K562 (cell line): ENCODE results near the gene PNP. TPM values are rescaled to one million over a fixed set of nuclear protein-coding genes. Genes with fewer than 3 reads are reported as not detected.

Experiments used
- ATAC-seq: fragments of 200-7000 bp; cut with Tn5 transposase; 3 replicates; pipeline ENCODE4 v1.9.1; 2020; ENCODE audit warnings: moderate library complexity
- BruUV-seq: library from RNA; stranded (reverse); fragments of 400-500 nt; replicated peaks from 2 replicates; lab custom pipeline; 2021; lab: Mats Ljungman, UMichigan
- CTCF ChIA-PET: fragments of 300-600 bp; formaldehyde crosslinking; extraction: SDS; loops from one replicate; lab custom pipeline; 2021; ENCODE audit warnings: low intra/inter-chr PET ratio; lab: Yijun Ruan, JAX
- POLR2A ChIA-PET: fragments of 300-600, 350-650 bp; sonication (Branson Sonifier 250); formaldehyde crosslinking; extraction: SDS; loops from one replicate; lab custom pipeline; 2021; ENCODE audit warnings: antibody characterized with exemption, inconsistent platforms; lab: Yijun Ruan, JAX
- DNase-seq, 4 experiments: peaks; one replicate each; pipeline versions ENCODE4 v3.0.0 to v3.0.0-alpha.2; 2011 to 2018; ENCODE audit warnings: low spot score in 3 of 4, mixed read lengths in 3 of 4; ENCODE audit errors: extremely low read depth in 1 of 4
- FAIRE-seq: peaks from 2 replicates; lab custom pipeline; 2011; peaks lifted over from hg19 to GRCh38; lab: Jason Lieb, UNC
- H2AFZ ChIP-seq: 2 replicates; pipeline ENCODE4 v1.6.0; 2011; ENCODE audit warnings: low read depth, low read length, control low read depth, inconsistent platforms
- H3K27ac ChIP-seq: fragments of 200-600 bp; 3 replicates; pipeline ENCODE4 v1.8.0; 2011; ENCODE audit warnings: low read depth, mild to moderate bottlenecking, control low read depth, inconsistent platforms, low read length, moderate library complexity, mixed read lengths; ENCODE audit errors: extremely low read depth
- H3K27me3 ChIP-seq, 2 experiments: fragments of 300-600 bp in 1 of 2; 2 replicates in 1 of 2; 3 replicates in 1 of 2; pipeline versions ENCODE4 v1.6.0 to v1.8.0; 2011; ENCODE audit warnings: inconsistent platforms in 2 of 2, low read length in 2 of 2, mild to moderate bottlenecking in 1 of 2, mixed read lengths in 1 of 2, moderate library complexity in 1 of 2; ENCODE audit not compliant: control insufficient read depth in 2 of 2, insufficient read depth in 2 of 2
- H3K36me3 ChIP-seq: fragments of 300-600 bp; 3 replicates; pipeline ENCODE4 v1.8.0; 2011; ENCODE audit warnings: mild to moderate bottlenecking, low read length, inconsistent platforms; ENCODE audit not compliant: control insufficient read depth, insufficient read depth
- H3K4me1 ChIP-seq, 2 experiments: fragments of 200-600 bp in 1 of 2; replicated peaks in 1 of 2; 2 replicates in 1 of 2; 3 replicates in 1 of 2; pipeline versions ENCODE4 v1.5.1 to v1.8.0; 2011; ENCODE audit warnings: inconsistent platforms in 2 of 2, low read length in 2 of 2, mild to moderate bottlenecking in 1 of 2, mixed read lengths in 1 of 2, moderate library complexity in 1 of 2; ENCODE audit not compliant: control insufficient read depth in 2 of 2, insufficient read depth in 2 of 2
- H3K4me2 ChIP-seq: 2 replicates; pipeline ENCODE4 v1.6.1; 2011; ENCODE audit warnings: low read length, control low read depth, inconsistent platforms, mixed read lengths; ENCODE audit not compliant: insufficient read depth
- H3K4me3 ChIP-seq: fragments of 200-600 bp; sonication (generic), shearing (Covaris generic); 2 replicates; pipeline ENCODE4 v1.5.1; 2016; ENCODE audit warnings: control low read depth, inconsistent platforms
- H3K79me2 ChIP-seq: fragments of 200-600 bp; 3 replicates; pipeline ENCODE4 v1.8.0; 2011; ENCODE audit warnings: low read length, inconsistent platforms; ENCODE audit not compliant: control insufficient read depth, insufficient read depth
- H3K9ac ChIP-seq, 2 experiments: 2 replicates each; pipeline versions ENCODE4 v1.6.0 to v1.6.1; 2011; ENCODE audit warnings: low read depth in 2 of 2, low read length in 2 of 2, control low read depth in 1 of 2, inconsistent platforms in 1 of 2, mild to moderate bottlenecking in 1 of 2, mixed read lengths in 1 of 2; ENCODE audit not compliant: insufficient read depth in 1 of 2
- H3K9me1 ChIP-seq: one replicate; pipeline ENCODE4 v1.6.0; 2011; ENCODE audit warnings: inconsistent platforms, mild to moderate bottlenecking, low read length, moderate library complexity; ENCODE audit not compliant: control insufficient read depth, insufficient read depth
- H3K9me3 ChIP-seq: replicated peaks from 2 replicates; pipeline ENCODE4 v1.5.1; 2011; ENCODE audit warnings: low read depth, low read length, inconsistent platforms; ENCODE audit not compliant: control insufficient read depth, insufficient read depth
- H4K20me1 ChIP-seq: replicated peaks from 2 replicates; pipeline ENCODE4 v1.6.1; 2011; ENCODE audit warnings: low read length, inconsistent platforms, mixed read lengths; ENCODE audit not compliant: control insufficient read depth, insufficient read depth
- CHD2 ChIP-seq: IDR thresholded peaks from 2 replicates; pipeline ENCODE4 v1.6.1; 2011; ENCODE audit warnings: low read depth, low read length
- CREB3L1 ChIP-seq: fragments of 450-650 bp; IDR thresholded peaks from 2 replicates; pipeline ENCODE4 v1.6.1; 2014; ENCODE audit warnings: low read depth, mild to moderate bottlenecking, moderate library complexity, borderline replicate concordance
- FOSL1 ChIP-seq: fragments of 200-800 bp; sonication (Bioruptor generic); conservative IDR thresholded peaks from 2 replicates; pipeline ENCODE4 v1.6.1; 2016; ENCODE audit warnings: missing genetic modification characterization, missing compliant biosample characterization
- GATA2 ChIP-seq: sonication (generic); formaldehyde crosslinking; IDR thresholded peaks from 2 replicates; pipeline ENCODE4 v1.4.0; 2020; ENCODE audit warnings: mild to moderate bottlenecking, missing genetic modification reagents
- STAT5A ChIP-seq: IDR thresholded peaks from 2 replicates; pipeline ENCODE4 v1.6.1; 2012; ENCODE audit warnings: low read length, inconsistent platforms, borderline replicate concordance
- SUPT5H ChIP-seq: fragments of 450-650 bp; IDR thresholded peaks from 2 replicates; pipeline ENCODE4 v1.6.1; 2016
- ZNF766 ChIP-seq: fragments of 200-800 bp; sonication (Bioruptor generic); conservative IDR thresholded peaks from 2 replicates; pipeline ENCODE4 v1.6.1; 2016; ENCODE audit warnings: missing genetic modification characterization, missing compliant biosample characterization
- ZNF778 ChIP-seq: fragments of 450-650 bp; formaldehyde crosslinking; IDR thresholded peaks from 2 replicates; pipeline ENCODE4 v1.4.0; 2020; ENCODE audit warnings: mild to moderate bottlenecking, moderate library complexity
- ZSCAN29 ChIP-seq: fragments of 450-650 bp; IDR thresholded peaks from 2 replicates; pipeline ENCODE4 v1.6.1; 2017
- WGBS: fragments of 100-300 bp; shearing (Covaris generic); methylation state at CpG from one replicate; pipeline ENCODE4 v1.1.6; 2016; ENCODE audit warnings: low coverage, mixed read lengths; ENCODE audit not compliant: insufficient coverage; ENCODE audit errors: missing lambda C conversion rate; 5-methylcytosine and 5-hydroxymethylcytosine counted together
- in situ Hi-C: fragments of 300-500 bp; cut with MboI; formaldehyde crosslinking; loops from 4 replicates; pipeline ENCODE4 v1.15.0; 2018; ENCODE audit warnings: inconsistent platforms, mixed read lengths
- intact Hi-C: fragments of 100-400 bp; cut with micrococcal nuclease; formaldehyde crosslinking; loops from 2 replicates; pipeline ENCODE4 v1.14.2; 2022
- polyA plus RNA-seq, 8 experiments: library from polyadenylated mRNA; depleted of rRNA in 4 of 8; stranded (reverse) in 5 of 8; unstranded in 3 of 8; fragments of >200 nt; fragmentation: Nextera tagmentation in 2 of 8; fragmentation: Illumina TruSeq in 1 of 8; extraction: Ambion mirVana in 2 of 8; extraction: Trizol in 1 of 8; gene quantifications; 2 replicates each; pipeline versions ENCODE4 v1.2.1 to v1.2.3, GENCODE V29; 2011 to 2014; ENCODE audit warnings: inconsistent platforms in 1 of 8, missing spikeins in 1 of 8
- total RNA-seq, 7 experiments: library from RNA; depleted of rRNA in 6 of 7; stranded (reverse); fragments of >200 nt in 6 of 7; fragmentation: Illumina TruSeq in 2 of 7; extraction: Trizol in 2 of 7; gene quantifications; 2 replicates each; pipeline versions ENCODE4 v1.2.1 to v1.2.3, GENCODE V29; 2011 to 2021; ENCODE audit warnings: low replicate concordance in 1 of 7
- TF ChIP-seq, protein P1 (sequence below): sonication (generic); formaldehyde crosslinking; IDR thresholded peaks from 2 replicates; pipeline ENCODE4 v1.8.0; 2023; ENCODE audit warnings: mild to moderate bottlenecking, missing genetic modification reagents
- TF ChIP-seq, protein P2 (sequence below), 2 experiments: IDR thresholded peaks; 2 replicates each; pipeline ENCODE4 v1.6.1; 2011; ENCODE audit warnings: borderline replicate concordance in 1 of 2, control low read depth in 1 of 2, low read depth in 1 of 2, low read length in 1 of 2, mild to moderate bottlenecking in 1 of 2, mixed read lengths in 1 of 2, moderate library complexity in 1 of 2; ENCODE audit not compliant: insufficient read depth in 1 of 2, insufficient read length in 1 of 2, poor library complexity in 1 of 2, severe bottlenecking in 1 of 2; ENCODE audit errors: extremely low read depth in 1 of 2

The PNP gene
- total and polyA plus RNA-seq, 9 of the 15 experiments (the other 6 are each of a cell fraction or from before 2014, with no cell fraction given) = 92.5 to 288 (median 137) TPM

DNA sequence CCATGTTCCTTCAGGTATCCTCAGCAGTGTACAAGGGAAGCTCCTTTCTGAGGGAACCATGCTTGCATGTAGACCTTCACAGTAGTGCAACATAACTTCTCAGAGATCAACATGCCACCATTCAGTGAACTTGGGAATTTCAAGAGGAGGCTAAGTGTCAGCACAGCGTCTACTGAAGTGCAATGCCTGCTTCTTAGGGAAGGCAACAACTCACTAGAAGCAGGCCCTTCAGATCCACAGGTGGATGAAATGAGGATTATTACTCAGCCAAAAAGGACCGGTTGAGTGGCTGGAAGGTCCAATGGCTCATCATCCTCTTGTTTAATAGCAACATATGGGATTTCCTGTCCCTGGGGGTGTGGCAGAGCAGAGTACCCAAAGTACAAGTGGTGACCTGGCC is 54.8 kb downstream of the PNP start:
- no peaks in the 10 kb centered on the region for H4K20me1 ChIP-seq
- H3K27ac ChIP-seq = no peak overlapping the region
- no TSS peak for BruUV-seq
- no peaks in the 10 kb centered on the region for H3K9me3 ChIP-seq
- DNase-seq = no peak
- H3K9me1 ChIP-seq = no peaks in the 10 kb centered on the region
- H3K79me2 ChIP-seq = no peaks in the 10 kb centered on the region
- H3K4me2 ChIP-seq = no peak overlapping the region
- ChIA-PET POLR2A (interaction anchor here (1.2 kb wide), 1 partner anchor 69 kb away, joined by 3 read pairs; the partner anchor contains the start of genes APEX1 and OSGEP), CTCF (no interaction called here)
- TF ChIP-seq CREB3L1 (no peak), STAT5A (no peak), ZNF778 (CRISPR knock-in tag) (no peak), ZNF766 (CRISPR knock-in tag) (no peak), CHD2 (no peak), FOSL1 (tag) (no peak), SUPT5H (no peak), GATA2 (CRISPR knock-in tag) (no peak), ZSCAN29 (no peak)
- TF ChIP-seq, protein P1, sequence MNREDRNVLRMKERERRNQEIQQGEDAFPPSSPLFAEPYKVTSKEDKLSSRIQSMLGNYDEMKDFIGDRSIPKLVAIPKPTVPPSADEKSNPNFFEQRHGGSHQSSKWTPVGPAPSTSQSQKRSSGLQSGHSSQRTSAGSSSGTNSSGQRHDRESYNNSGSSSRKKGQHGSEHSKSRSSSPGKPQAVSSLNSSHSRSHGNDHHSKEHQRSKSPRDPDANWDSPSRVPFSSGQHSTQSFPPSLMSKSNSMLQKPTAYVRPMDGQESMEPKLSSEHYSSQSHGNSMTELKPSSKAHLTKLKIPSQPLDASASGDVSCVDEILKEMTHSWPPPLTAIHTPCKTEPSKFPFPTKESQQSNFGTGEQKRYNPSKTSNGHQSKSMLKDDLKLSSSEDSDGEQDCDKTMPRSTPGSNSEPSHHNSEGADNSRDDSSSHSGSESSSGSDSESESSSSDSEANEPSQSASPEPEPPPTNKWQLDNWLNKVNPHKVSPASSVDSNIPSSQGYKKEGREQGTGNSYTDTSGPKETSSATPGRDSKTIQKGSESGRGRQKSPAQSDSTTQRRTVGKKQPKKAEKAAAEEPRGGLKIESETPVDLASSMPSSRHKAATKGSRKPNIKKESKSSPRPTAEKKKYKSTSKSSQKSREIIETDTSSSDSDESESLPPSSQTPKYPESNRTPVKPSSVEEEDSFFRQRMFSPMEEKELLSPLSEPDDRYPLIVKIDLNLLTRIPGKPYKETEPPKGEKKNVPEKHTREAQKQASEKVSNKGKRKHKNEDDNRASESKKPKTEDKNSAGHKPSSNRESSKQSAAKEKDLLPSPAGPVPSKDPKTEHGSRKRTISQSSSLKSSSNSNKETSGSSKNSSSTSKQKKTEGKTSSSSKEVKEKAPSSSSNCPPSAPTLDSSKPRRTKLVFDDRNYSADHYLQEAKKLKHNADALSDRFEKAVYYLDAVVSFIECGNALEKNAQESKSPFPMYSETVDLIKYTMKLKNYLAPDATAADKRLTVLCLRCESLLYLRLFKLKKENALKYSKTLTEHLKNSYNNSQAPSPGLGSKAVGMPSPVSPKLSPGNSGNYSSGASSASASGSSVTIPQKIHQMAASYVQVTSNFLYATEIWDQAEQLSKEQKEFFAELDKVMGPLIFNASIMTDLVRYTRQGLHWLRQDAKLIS (CRISPR knock-in tag) = no peak
- TF ChIP-seq, protein P2, sequence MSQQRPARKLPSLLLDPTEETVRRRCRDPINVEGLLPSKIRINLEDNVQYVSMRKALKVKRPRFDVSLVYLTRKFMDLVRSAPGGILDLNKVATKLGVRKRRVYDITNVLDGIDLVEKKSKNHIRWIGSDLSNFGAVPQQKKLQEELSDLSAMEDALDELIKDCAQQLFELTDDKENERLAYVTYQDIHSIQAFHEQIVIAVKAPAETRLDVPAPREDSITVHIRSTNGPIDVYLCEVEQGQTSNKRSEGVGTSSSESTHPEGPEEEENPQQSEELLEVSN (IDR thresholded peaks at IDR 0.05; ENCODE audit: borderline replicate concordance in 1 of 2, extremely low read depth in 1 of 2, insufficient read depth in 1 of 2, insufficient read length in 1 of 2, low read depth in 1 of 2, low read length in 1 of 2, poor library complexity in 1 of 2, severe bottlenecking in 1 of 2) = no peak
- FAIRE-seq = no peak
- H3K4me3 ChIP-seq = no peak overlapping the region
- ATAC-seq = no peak
- H3K9ac ChIP-seq = no peak overlapping the region
- WGBS = 0% methylated on average over 2 of the region's 2 CpGs
- no peak overlapping the region for H2AFZ ChIP-seq
- H3K4me1 ChIP-seq = no peaks in the 10 kb centered on the region
- no peaks in the 10 kb centered on the region for H3K27me3 ChIP-seq
- H3K36me3 ChIP-seq = no peaks in the 10 kb centered on the region
- in situ Hi-C loops (no loop called here), intact Hi-C loops (no loop called here)
